Neural progenitor cell (in vitro differentiated cells): Measurements from ENCODE around the gene SDCCAG8. TPM values are rescaled to one million over a fixed set of nuclear protein-coding genes. Genes with fewer than 3 reads are reported as not detected.

ENCODE experiments used
- DNase-seq: peaks from one replicate; pipeline ENCODE4 v3.0.0-alpha.2; 2016; ENCODE audit warnings: low spot score
- H2AFZ ChIP-seq: fragments of 200-600 bp; sonication (generic); replicated peaks from 2 replicates; pipeline ENCODE4 v1.6.1; 2016; ENCODE audit warnings: antibody characterized with exemption
- H3F3A ChIP-seq: fragments of 200-600 bp; sonication (generic); 2 replicates; pipeline ENCODE4 v1.6.1; 2016; ENCODE audit warnings: antibody characterized with exemption, low read depth
- H3K27ac ChIP-seq: fragments of 200-600 bp; sonication (generic); 2 replicates; pipeline ENCODE4 v1.5.1; 2016; ENCODE audit warnings: mild to moderate bottlenecking
- H3K27me3 ChIP-seq: fragments of 200-600 bp; sonication (generic); 2 replicates; pipeline ENCODE4 v1.6.1; 2016; ENCODE audit warnings: mild to moderate bottlenecking, moderate library complexity
- H3K36me3 ChIP-seq: fragments of 200-600 bp; sonication (generic); 2 replicates; pipeline ENCODE4 v1.5.1; 2016
- H3K4me1 ChIP-seq: fragments of 200-600 bp; sonication (generic); 2 replicates; pipeline ENCODE4 v1.6.1; 2016; ENCODE audit warnings: mixed run types
- H3K4me2 ChIP-seq: fragments of 200-600 bp; sonication (generic); 2 replicates; pipeline ENCODE4 v1.6.1; 2016
- H3K4me3 ChIP-seq: fragments of 200-600 bp; sonication (generic); 2 replicates; pipeline ENCODE4 v1.5.1; 2016
- H3K79me2 ChIP-seq: fragments of 200-600 bp; sonication (generic); 2 replicates; pipeline ENCODE4 v1.6.1; 2016; ENCODE audit warnings: low read depth
- H3K9ac ChIP-seq: fragments of 200-600 bp; sonication (generic); 2 replicates; pipeline ENCODE4 v1.6.1; 2016
- H3K9me3 ChIP-seq: fragments of 200-600 bp; sonication (generic); 2 replicates; pipeline ENCODE4 v1.5.1; 2016; ENCODE audit warnings: low read depth
- H4K20me1 ChIP-seq: fragments of 200-600 bp; sonication (generic); 2 replicates; pipeline ENCODE4 v1.6.1; 2016; ENCODE audit warnings: low read depth
- H3K27ac Mint-ChIP-seq: 3 replicates; pipeline ENCODE4 v1.8.0; 2021; ENCODE audit warnings: mixed read lengths
- H3K27me3 Mint-ChIP-seq: 2 replicates; pipeline ENCODE4 v1.8.0; 2022; ENCODE audit warnings: low read depth, mild to moderate bottlenecking, inconsistent platforms, moderate library complexity, mixed read lengths; ENCODE audit not compliant: insufficient read depth
- H3K36me3 Mint-ChIP-seq: 3 replicates; pipeline ENCODE4 v1.8.0; 2021; ENCODE audit warnings: mixed read lengths
- H3K4me1 Mint-ChIP-seq: 3 replicates; pipeline ENCODE4 v1.8.0; 2021; ENCODE audit warnings: mixed read lengths
- H3K4me3 Mint-ChIP-seq: 3 replicates; pipeline ENCODE4 v1.8.0; 2021; ENCODE audit warnings: mild to moderate bottlenecking, moderate library complexity, mixed read lengths
- H3K9me3 Mint-ChIP-seq: 3 replicates; pipeline ENCODE4 v1.8.0; 2020; ENCODE audit warnings: mixed read lengths
- EZH2 ChIP-seq: fragments of 200-600 bp; sonication (generic); IDR thresholded peaks from 2 replicates; pipeline ENCODE4 v1.6.1; 2017; ENCODE audit warnings: antibody characterized with exemption, mild to moderate bottlenecking, moderate library complexity
- EZH2phosphoT487 ChIP-seq: fragments of 200-600 bp; sonication (generic); IDR thresholded peaks from 2 replicates; pipeline ENCODE4 v1.6.1; 2017; ENCODE audit warnings: antibody characterized with exemption
- total RNA-seq: library from RNA; depleted of rRNA; stranded (reverse); fragments of >200 nt; gene quantifications from 2 replicates; pipeline ENCODE4 v1.2.3, GENCODE V29; 2015; ENCODE audit warnings: low replicate concordance
- TF ChIP-seq, protein P1 (sequence below): fragments of 200-600 bp; sonication (generic); IDR thresholded peaks from 2 replicates; pipeline ENCODE4 v1.5.1; 2017; ENCODE audit warnings: antibody characterized with exemption, mild to moderate bottlenecking

The SDCCAG8 gene
- total RNA-seq, 1 donor from 2014 or later, result 30.3 TPM

DNA sequence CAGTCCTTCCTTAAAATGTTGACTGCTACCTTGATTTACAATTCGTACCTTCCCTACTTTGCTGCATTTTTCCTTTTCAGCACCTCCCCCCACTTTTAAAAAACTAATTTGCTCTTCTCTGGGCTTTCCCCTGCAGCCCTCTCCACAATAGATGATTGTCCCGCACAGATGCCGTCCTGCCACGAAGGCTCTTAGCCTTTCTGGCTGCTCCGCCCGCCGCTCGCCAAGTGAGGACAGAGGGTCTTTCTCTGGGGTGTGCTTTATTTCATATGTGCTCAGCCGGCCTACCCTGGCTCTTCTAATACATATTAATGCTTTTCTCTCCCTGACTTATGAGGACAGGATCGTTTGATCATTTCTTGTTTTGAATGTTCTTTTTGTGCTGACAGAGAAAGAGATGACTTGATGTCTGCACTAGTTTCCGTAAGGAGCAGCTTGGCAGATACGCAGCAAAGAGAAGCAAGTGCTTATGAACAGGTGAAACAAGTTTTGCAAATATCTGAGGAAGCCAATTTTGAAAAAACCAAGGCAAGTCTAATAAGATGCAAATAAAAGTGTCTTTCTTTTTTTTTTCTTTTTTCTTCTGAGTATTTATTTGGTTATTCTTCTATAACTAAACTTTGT, 60.6 kb downstream of the SDCCAG8 start:
- peak overlapping the region; percentile 74 for H3K4me3 Mint-ChIP-seq
- H3K4me1 Mint-ChIP-seq, result peaks cover 12% of the 10 kb centered on the region
- H3K27ac Mint-ChIP-seq, result peak overlapping the region; percentile 76
- Histone ChIP-seq H3K4me3 (peak overlapping the region; percentile 30), H3K4me2 (peak overlapping the region; percentile 70), H3K9ac (no peak overlapping the region), H2AFZ (peak overlapping the region; percentile 75), H3K4me1 (peaks cover 26% of the 10 kb centered on the region), H3F3A (no peaks in the 10 kb centered on the region), H3K27ac (no peak overlapping the region), H3K36me3 (no peaks in the 10 kb centered on the region), H4K20me1 (no peaks in the 10 kb centered on the region), H3K9me3 (no peaks in the 10 kb centered on the region), H3K79me2 (no peaks in the 10 kb centered on the region), H3K27me3 (no peaks in the 10 kb centered on the region)
- TF ChIP-seq EZH2 (no peak), EZH2phosphoT487 (no peak)
- TF ChIP-seq, protein P1, sequence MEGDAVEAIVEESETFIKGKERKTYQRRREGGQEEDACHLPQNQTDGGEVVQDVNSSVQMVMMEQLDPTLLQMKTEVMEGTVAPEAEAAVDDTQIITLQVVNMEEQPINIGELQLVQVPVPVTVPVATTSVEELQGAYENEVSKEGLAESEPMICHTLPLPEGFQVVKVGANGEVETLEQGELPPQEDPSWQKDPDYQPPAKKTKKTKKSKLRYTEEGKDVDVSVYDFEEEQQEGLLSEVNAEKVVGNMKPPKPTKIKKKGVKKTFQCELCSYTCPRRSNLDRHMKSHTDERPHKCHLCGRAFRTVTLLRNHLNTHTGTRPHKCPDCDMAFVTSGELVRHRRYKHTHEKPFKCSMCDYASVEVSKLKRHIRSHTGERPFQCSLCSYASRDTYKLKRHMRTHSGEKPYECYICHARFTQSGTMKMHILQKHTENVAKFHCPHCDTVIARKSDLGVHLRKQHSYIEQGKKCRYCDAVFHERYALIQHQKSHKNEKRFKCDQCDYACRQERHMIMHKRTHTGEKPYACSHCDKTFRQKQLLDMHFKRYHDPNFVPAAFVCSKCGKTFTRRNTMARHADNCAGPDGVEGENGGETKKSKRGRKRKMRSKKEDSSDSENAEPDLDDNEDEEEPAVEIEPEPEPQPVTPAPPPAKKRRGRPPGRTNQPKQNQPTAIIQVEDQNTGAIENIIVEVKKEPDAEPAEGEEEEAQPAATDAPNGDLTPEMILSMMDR, result no peak
- peaks cover 2% of the 10 kb centered on the region for H3K27me3 Mint-ChIP-seq
- H3K9me3 Mint-ChIP-seq, result no peaks in the 10 kb centered on the region
- peak; percentile 77 for DNase-seq
- peaks cover 1% of the 10 kb centered on the region for H3K36me3 Mint-ChIP-seq

DNA sequence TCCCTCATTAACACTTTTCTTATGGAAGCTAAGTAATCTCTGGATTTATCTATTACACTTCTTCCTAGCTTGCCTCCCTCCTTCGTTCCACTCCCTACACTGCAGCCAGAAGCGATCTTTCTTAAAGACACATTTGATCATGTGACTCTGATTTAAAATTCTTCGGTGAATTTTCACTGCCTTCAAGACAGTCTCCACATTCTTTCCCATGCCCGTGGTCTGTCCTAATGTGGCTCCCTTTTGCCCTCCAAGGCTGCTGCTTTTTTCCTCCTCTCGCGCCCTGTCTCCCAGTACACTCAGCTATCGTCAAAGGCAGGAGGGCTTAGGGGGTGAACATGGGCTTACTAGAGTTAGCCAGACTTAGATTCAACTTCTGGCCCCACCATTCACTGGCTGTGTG, 64.4 kb downstream of the SDCCAG8 start:
- no peaks in the 10 kb centered on the region for H3K79me2 ChIP-seq
- no peak overlapping the region for H3K27ac Mint-ChIP-seq
- no peaks in the 10 kb centered on the region for H3K9me3 ChIP-seq
- H3K4me3 ChIP-seq, result no peak overlapping the region
- no peaks in the 10 kb centered on the region for H3K27me3 ChIP-seq
- H3F3A ChIP-seq, result no peaks in the 10 kb centered on the region
- H3K9ac ChIP-seq, result no peak overlapping the region
- no peaks in the 10 kb centered on the region for H4K20me1 ChIP-seq
- H2AFZ ChIP-seq, result no peak overlapping the region
- H3K27me3 Mint-ChIP-seq, result no peaks in the 10 kb centered on the region
- no peak overlapping the region for H3K4me2 ChIP-seq
- peaks cover 12% of the 10 kb centered on the region for H3K4me1 Mint-ChIP-seq
- no peaks in the 10 kb centered on the region for H3K36me3 ChIP-seq
- H3K4me1 ChIP-seq, result peaks cover 20% of the 10 kb centered on the region
- H3K4me3 Mint-ChIP-seq, result no peak overlapping the region
- no peak overlapping the region for H3K27ac ChIP-seq
- H3K9me3 Mint-ChIP-seq, result no peaks in the 10 kb centered on the region
- TF ChIP-seq, protein P1, result no peak
- DNase-seq, result no peak
- no peaks in the 10 kb centered on the region for H3K36me3 Mint-ChIP-seq

DNA sequence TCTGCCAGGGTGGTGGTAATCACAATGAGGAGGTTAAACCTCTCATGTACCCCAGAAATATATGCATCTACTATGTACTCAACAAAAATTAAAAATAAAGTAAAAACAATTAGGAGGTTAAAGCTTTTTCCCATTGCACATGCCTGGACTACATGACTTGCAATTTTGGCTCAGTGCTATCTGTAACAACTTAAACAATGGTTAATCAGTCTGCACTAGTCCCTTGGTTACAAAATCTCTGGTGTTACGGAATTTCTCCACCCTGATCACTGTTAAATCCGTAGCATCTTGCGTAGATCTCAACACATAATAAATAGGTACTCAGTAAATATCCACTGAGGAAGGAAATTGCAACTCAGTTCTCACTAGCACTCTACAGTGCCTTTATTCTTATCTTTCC, 66.5 kb downstream of the SDCCAG8 start:
- Mint-ChIP-seq H3K27ac (no peak overlapping the region), H3K4me1 (no peaks in the 10 kb centered on the region), H3K4me3 (no peak overlapping the region), H3K9me3 (no peaks in the 10 kb centered on the region), H3K27me3 (no peaks in the 10 kb centered on the region), H3K36me3 (no peaks in the 10 kb centered on the region)
- no peaks in the 10 kb centered on the region for H3K9me3 ChIP-seq
- DNase-seq, result no peak
- H4K20me1 ChIP-seq, result no peaks in the 10 kb centered on the region
- no peaks in the 10 kb centered on the region for H3K36me3 ChIP-seq
- no peak overlapping the region for H3K9ac ChIP-seq
- no peaks in the 10 kb centered on the region for H3F3A ChIP-seq
- no peak overlapping the region for H3K4me3 ChIP-seq
- no peak overlapping the region for H2AFZ ChIP-seq
- no peaks in the 10 kb centered on the region for H3K4me1 ChIP-seq
- H3K4me2 ChIP-seq, result no peak overlapping the region
- H3K27me3 ChIP-seq, result no peaks in the 10 kb centered on the region
- no peaks in the 10 kb centered on the region for H3K79me2 ChIP-seq
- TF ChIP-seq EZH2 (no peak), EZH2phosphoT487 (no peak)
- TF ChIP-seq, protein P1, result no peak
- H3K27ac ChIP-seq, result no peak overlapping the region
